PC-3 (cell line): ENCODE results near the gene PRR14. TPM values are rescaled to one million over a fixed set of nuclear protein-coding genes. Genes with fewer than 3 reads are reported as not detected.

Experiments
- ATAC-seq: fragments of 200-7000 bp; cut with Tn5 transposase; 2 replicates; pipeline ENCODE4 v1.9.1; 2020; ENCODE audit warnings: mild to moderate bottlenecking, moderate library complexity
- BruUV-seq: library from RNA; stranded (reverse); fragments of 400-500 nt; replicated peaks from 2 replicates; lab custom pipeline; 2021; lab: Mats Ljungman, UMichigan
- CTCF ChIA-PET: fragments of 300-600 bp; sonication (Branson Sonifier 250); formaldehyde crosslinking; loops from one replicate; lab custom pipeline; 2022; ENCODE audit warnings: antibody characterized with exemption; lab: Charles Lee
- POLR2A ChIA-PET: fragments of 300-600 bp; sonication (Branson Sonifier 250); formaldehyde crosslinking; loops from one replicate; lab custom pipeline; 2022; ENCODE audit warnings: antibody characterized with exemption; ENCODE audit not compliant: unreplicated experiment; lab: Charles Lee
- DNase-seq: peaks from one replicate; pipeline ENCODE4 v3.0.0-alpha.2; 2015
- H2AFZ ChIP-seq: fragments of 300-600 bp; sonication (generic); 2 replicates; pipeline ENCODE4 v1.6.0; 2016; ENCODE audit warnings: antibody characterized with exemption, low read length
- H3F3A ChIP-seq: fragments of 300-600 bp; sonication (generic); one replicate; pipeline ENCODE4 v1.6.0; 2017; ENCODE audit warnings: antibody characterized with exemption, low read length, control low read depth, mild to moderate bottlenecking; ENCODE audit not compliant: unreplicated experiment
- H3K27ac ChIP-seq: fragments of 300-600 bp; sonication (generic); 2 replicates; pipeline ENCODE4 v1.5.1; 2016; ENCODE audit warnings: mild to moderate bottlenecking, low read length
- H3K27me3 ChIP-seq: fragments of 300-600 bp; sonication (generic); 2 replicates; pipeline ENCODE4 v1.6.1; 2016; ENCODE audit warnings: low read length, mixed read lengths
- H3K36me3 ChIP-seq: fragments of 300-600 bp; sonication (generic); 2 replicates; pipeline ENCODE4 v1.6.1; 2016; ENCODE audit warnings: low read depth, mixed run types, low read length, mixed read lengths
- H3K4me1 ChIP-seq: fragments of 300-600 bp; sonication (generic); 2 replicates; pipeline ENCODE4 v1.5.1; 2016; ENCODE audit warnings: low read length; ENCODE audit not compliant: insufficient read depth
- H3K4me2 ChIP-seq: fragments of 300-600 bp; sonication (generic); 2 replicates; pipeline ENCODE4 v1.6.0; 2016; ENCODE audit warnings: low read length
- H3K4me3 ChIP-seq: fragments of 300-600 bp; sonication (generic); 2 replicates; pipeline ENCODE4 v1.5.1; 2016; ENCODE audit warnings: mild to moderate bottlenecking, low read length, mixed read lengths
- H3K79me2 ChIP-seq: fragments of 300-600 bp; sonication (generic); 2 replicates; pipeline ENCODE4 v1.6.1; 2017; ENCODE audit warnings: low read length, mixed read lengths
- H3K9ac ChIP-seq: fragments of 300-600 bp; sonication (generic); 2 replicates; pipeline ENCODE4 v1.6.0; 2016; ENCODE audit warnings: mild to moderate bottlenecking, low read length
- H3K9me2 ChIP-seq: fragments of 300-600 bp; sonication (generic); replicated peaks from 2 replicates; pipeline ENCODE4 v1.6.1; 2016; ENCODE audit warnings: mixed run types, low read length, mixed read lengths
- H3K9me3 ChIP-seq: fragments of 300-600 bp; sonication (generic); 2 replicates; pipeline ENCODE4 v1.6.1; 2016; ENCODE audit warnings: low read length, mixed read lengths
- H4K20me1 ChIP-seq: fragments of 300-600 bp; sonication (generic); 2 replicates; pipeline ENCODE4 v1.6.1; 2016; ENCODE audit warnings: low read length, mixed read lengths
- EZH2 ChIP-seq: fragments of 300-600 bp; sonication (generic); IDR thresholded peaks from one replicate; pipeline ENCODE4 v1.6.1; 2017; ENCODE audit warnings: antibody characterized with exemption, mild to moderate bottlenecking, low read length; ENCODE audit not compliant: unreplicated experiment
- EZH2phosphoT487 ChIP-seq: fragments of 300-600 bp; sonication (generic); IDR thresholded peaks from 2 replicates; pipeline ENCODE4 v1.6.1; 2018; ENCODE audit warnings: mild to moderate bottlenecking, antibody characterized with exemption, low read length, borderline replicate concordance
- intact Hi-C: fragments of 100-400 bp; cut with micrococcal nuclease; formaldehyde crosslinking; loops from 2 replicates; pipeline ENCODE4 v1.9.0; 2023
- total RNA-seq: library from RNA; depleted of rRNA; stranded (reverse); fragments of >200 nt; gene quantifications from 2 replicates; pipeline ENCODE4 v1.2.3, GENCODE V29; 2014
- TF ChIP-seq, protein P1 (sequence below): fragments of 300-600 bp; sonication (generic); conservative IDR thresholded peaks from 2 replicates; pipeline ENCODE4 v1.5.1; 2017; ENCODE audit warnings: antibody characterized with exemption, low read depth, mild to moderate bottlenecking, low read length

Gene PRR14
- total RNA-seq, 1 experiment from 2014 or later, result 9.6 TPM

DNA sequence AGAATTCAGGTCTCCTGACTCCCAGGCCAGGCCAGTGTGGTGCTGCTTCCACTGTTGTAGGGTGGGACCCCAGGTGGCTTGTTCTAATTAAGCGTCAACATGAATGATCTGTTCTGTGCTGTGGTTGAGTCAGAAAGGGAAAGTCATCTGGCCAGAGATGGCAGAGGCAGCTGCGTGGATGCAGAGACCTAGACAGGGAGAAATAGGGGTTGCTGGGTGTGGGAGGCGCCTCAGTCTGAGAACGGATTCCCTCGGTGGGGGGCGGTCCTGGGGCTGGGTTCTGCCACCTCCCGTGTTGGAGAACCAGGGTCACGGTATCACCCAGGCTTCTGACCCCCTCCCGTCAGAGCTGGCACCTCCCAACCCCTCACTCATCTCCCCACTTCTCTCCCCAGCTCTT lies 13.1 kb downstream of the PRR14 start:
- no peaks in the 10 kb centered on the region for H3F3A ChIP-seq
- no peaks in the 10 kb centered on the region for H4K20me1 ChIP-seq
- H3K79me2 ChIP-seq, result peaks cover 39% of the 10 kb centered on the region
- CTCF ChIA-PET, result no interaction called here
- no peak for DNase-seq
- H3K4me3 ChIP-seq, result no peak overlapping the region
- H3K36me3 ChIP-seq, result peaks cover 16% of the 10 kb centered on the region
- BruUV-seq, result no TSS peak
- no peak overlapping the region for H3K4me2 ChIP-seq
- no peak overlapping the region for H2AFZ ChIP-seq
- no peaks in the 10 kb centered on the region for H3K27me3 ChIP-seq
- POLR2A ChIA-PET, result no interaction called here
- H3K27ac ChIP-seq, result no peak overlapping the region
- no peaks in the 10 kb centered on the region for H3K9me3 ChIP-seq
- peaks cover 13% of the 10 kb centered on the region for H3K4me1 ChIP-seq
- H3K9ac ChIP-seq, result no peak overlapping the region
- intact Hi-C loops, result no loop called here
- ATAC-seq, result no peak
- H3K9me2 ChIP-seq, result no peaks in the 10 kb centered on the region
- TF ChIP-seq EZH2, result no peak
- no peak for TF ChIP-seq EZH2phosphoT487
- TF ChIP-seq, protein P1, sequence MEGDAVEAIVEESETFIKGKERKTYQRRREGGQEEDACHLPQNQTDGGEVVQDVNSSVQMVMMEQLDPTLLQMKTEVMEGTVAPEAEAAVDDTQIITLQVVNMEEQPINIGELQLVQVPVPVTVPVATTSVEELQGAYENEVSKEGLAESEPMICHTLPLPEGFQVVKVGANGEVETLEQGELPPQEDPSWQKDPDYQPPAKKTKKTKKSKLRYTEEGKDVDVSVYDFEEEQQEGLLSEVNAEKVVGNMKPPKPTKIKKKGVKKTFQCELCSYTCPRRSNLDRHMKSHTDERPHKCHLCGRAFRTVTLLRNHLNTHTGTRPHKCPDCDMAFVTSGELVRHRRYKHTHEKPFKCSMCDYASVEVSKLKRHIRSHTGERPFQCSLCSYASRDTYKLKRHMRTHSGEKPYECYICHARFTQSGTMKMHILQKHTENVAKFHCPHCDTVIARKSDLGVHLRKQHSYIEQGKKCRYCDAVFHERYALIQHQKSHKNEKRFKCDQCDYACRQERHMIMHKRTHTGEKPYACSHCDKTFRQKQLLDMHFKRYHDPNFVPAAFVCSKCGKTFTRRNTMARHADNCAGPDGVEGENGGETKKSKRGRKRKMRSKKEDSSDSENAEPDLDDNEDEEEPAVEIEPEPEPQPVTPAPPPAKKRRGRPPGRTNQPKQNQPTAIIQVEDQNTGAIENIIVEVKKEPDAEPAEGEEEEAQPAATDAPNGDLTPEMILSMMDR, result no peak

DNA sequence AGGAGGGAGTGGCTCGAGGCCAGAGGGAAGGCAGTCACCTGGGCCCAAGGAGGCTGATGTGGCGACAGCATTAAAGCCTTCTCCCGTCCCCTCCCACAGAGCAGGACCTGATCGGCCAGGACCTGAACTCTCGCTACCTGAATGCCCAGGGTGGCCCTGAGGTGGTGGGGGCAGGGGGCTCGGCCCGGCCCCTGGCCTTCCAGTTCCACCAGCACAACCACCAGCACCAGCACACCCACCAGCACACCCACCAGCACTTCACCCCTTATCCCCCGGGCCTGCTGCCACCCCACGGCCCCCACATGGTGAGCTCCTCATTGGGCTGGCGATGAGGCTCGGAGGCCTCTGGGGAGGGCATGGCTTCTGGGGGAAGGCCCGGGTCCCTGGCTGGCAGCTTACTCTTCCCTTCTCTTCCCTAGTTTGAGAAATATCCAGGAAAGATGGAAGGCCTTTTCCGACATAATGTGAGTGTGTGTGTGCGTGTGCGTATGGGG lies 13.9 kb downstream of the PRR14 start:
- TF ChIP-seq EZH2 (no peak), EZH2phosphoT487 (no peak)
- TF ChIP-seq, protein P1, result no peak
- H3K27me3 ChIP-seq, result no peaks in the 10 kb centered on the region
- no peaks in the 10 kb centered on the region for H3F3A ChIP-seq
- H3K4me3 ChIP-seq, result no peak overlapping the region
- no peak overlapping the region for H3K9ac ChIP-seq
- H3K4me1 ChIP-seq, result peaks cover 13% of the 10 kb centered on the region
- H3K9me3 ChIP-seq, result no peaks in the 10 kb centered on the region
- no peak for DNase-seq
- peaks cover 16% of the 10 kb centered on the region for H3K36me3 ChIP-seq
- H3K9me2 ChIP-seq, result no peaks in the 10 kb centered on the region
- ChIA-PET CTCF (no interaction called here), POLR2A (no interaction called here)
- intact Hi-C loops, result no loop called here
- no peak overlapping the region for H3K4me2 ChIP-seq
- no peak overlapping the region for H3K27ac ChIP-seq
- no peak overlapping the region for H2AFZ ChIP-seq
- ATAC-seq, result no peak
- H3K79me2 ChIP-seq, result peaks cover 37% of the 10 kb centered on the region
- no TSS peak for BruUV-seq
- no peaks in the 10 kb centered on the region for H4K20me1 ChIP-seq

DNA sequence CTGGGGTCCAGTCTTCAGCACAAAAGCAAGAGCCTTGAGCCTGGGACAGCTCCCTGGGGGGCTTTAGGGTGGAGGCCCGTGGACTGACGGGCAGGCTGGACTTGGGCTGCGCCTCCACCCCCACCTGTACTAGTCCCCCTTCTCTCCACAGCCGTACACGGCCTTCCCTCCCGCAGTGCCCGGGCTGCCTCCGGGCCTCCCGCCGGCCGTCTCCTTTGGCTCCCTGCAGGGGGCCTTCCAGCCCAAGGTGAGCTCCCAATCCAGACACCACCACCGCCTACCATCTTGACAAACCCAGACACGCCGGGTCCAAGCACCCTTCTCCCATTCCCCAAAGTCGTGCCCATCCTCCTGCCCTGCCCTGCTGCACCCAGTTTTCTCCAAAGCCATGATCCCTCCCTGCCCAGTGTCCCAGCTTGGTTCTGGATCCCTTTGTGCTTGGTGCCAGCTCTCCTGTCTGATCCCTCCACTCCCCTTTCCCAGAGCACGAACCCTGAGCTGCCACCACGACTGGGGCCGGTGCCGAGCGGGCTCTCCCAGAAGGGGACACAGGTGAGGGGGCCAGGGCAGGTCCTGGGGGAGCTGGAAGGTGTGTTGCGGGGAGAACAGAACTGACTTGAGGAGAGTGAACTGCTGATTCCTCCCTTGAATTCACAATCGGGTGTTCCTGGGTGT lies 14.5 kb downstream of the PRR14 start:
- Histone ChIP-seq H3K4me2 (no peak overlapping the region), H3K27me3 (no peaks in the 10 kb centered on the region), H4K20me1 (no peaks in the 10 kb centered on the region), H3K9me2 (no peaks in the 10 kb centered on the region), H3K36me3 (peaks cover 16% of the 10 kb centered on the region), H3K9ac (no peak overlapping the region), H3K9me3 (no peaks in the 10 kb centered on the region), H2AFZ (no peak overlapping the region), H3K79me2 (peaks cover 31% of the 10 kb centered on the region), H3K4me3 (no peak overlapping the region), H3K27ac (no peak overlapping the region), H3K4me1 (peaks cover 12% of the 10 kb centered on the region), H3F3A (no peaks in the 10 kb centered on the region)
- no peak for ATAC-seq
- CTCF ChIA-PET, result no interaction called here
- no peak for TF ChIP-seq EZH2phosphoT487
- TF ChIP-seq, protein P1, result no peak
- TF ChIP-seq EZH2, result no peak
- no TSS peak for BruUV-seq
- no peak for DNase-seq
- POLR2A ChIA-PET, result no interaction called here
- intact Hi-C loops, result no loop called here
